ENCODE data around the gene TELO2.

The TELO2 gene

GRCh38 chr16:1498899-1499676 lies 5.9 kb downstream of the TELO2 start:
- DNase-seq (ENCODE audit: low read depth in 2 of 2) = no peak

GRCh38 chr16:1499756-1500464 lies 6.8 kb downstream of the TELO2 start:
- no peak for DNase-seq (ENCODE audit: low read depth in 2 of 2)

GRCh38 chr16:1500465-1501150 lies 7.4 kb downstream of the TELO2 start:
- no peak for DNase-seq (ENCODE audit: low read depth in 2 of 2)

GRCh38 chr16:1501630-1502029 lies 8.5 kb downstream of the TELO2 start:
- no peak for DNase-seq (ENCODE audit: low read depth in 2 of 2)

GRCh38 chr16:1502092-1503004 lies 9.2 kb downstream of the TELO2 start:
- no peak for DNase-seq (ENCODE audit: low read depth in 2 of 2)

GRCh38 chr16:1503110-1503955 lies 10.2 kb downstream of the TELO2 start:
- DNase-seq (ENCODE audit: low read depth in 2 of 2) = no peak

GRCh38 chr16:1505073-1505844 lies 12.1 kb downstream of the TELO2 start:
- no peak for DNase-seq (ENCODE audit: low read depth in 2 of 2)

GRCh38 chr16:1505912-1506311 lies 12.8 kb downstream of the TELO2 start:
- no peak for DNase-seq (ENCODE audit: low read depth in 2 of 2)

- DNase-seq (ENCODE audit: low read depth in 2 of 2) = no peak
Measured at GRCh38 chr16:1506494-1507213, 13.5 kb downstream of the TELO2 start.

GRCh38 chr16:1508494-1509187 lies 15.5 kb downstream of the TELO2 start:
- DNase-seq (ENCODE audit: low read depth in 2 of 2) = no peak

GRCh38 chr16:1509307-1510221 lies 16.4 kb downstream of the TELO2 start:
- no peak for DNase-seq (ENCODE audit: low read depth in 2 of 2)

GRCh38 chr16:1510272-1510671 lies 17.1 kb downstream of the TELO2 start:
- DNase-seq (ENCODE audit: low read depth in 2 of 2) = no peak

GRCh38 chr16:1510941-1511351 lies 17.8 kb downstream of the TELO2 start:
- no peak for DNase-seq (ENCODE audit: low read depth in 2 of 2)

- DNase-seq (ENCODE audit: low read depth in 2 of 2) = no peak
Measured at GRCh38 chr16:1511662-1512569, 18.8 kb downstream of the TELO2 start.

- DNase-seq (ENCODE audit: low read depth in 2 of 2) = no peak
Measured at GRCh38 chr16:1512774-1513173, 19.6 kb downstream of the TELO2 start.

- no peak for DNase-seq (ENCODE audit: low read depth in 2 of 2)
Measured at GRCh38 chr16:1514507-1514906, 21.3 kb downstream of the TELO2 start.
